ENCODE results near the gene POLD2. TPM values are rescaled to one million over a fixed set of nuclear protein-coding genes. Genes with fewer than 3 reads are reported as not detected.

Gene POLD2
- total and polyA plus RNA-seq, 2 of the 4 experiments (the other 2 are of a cell fraction): 142 to 163 TPM

DNA sequence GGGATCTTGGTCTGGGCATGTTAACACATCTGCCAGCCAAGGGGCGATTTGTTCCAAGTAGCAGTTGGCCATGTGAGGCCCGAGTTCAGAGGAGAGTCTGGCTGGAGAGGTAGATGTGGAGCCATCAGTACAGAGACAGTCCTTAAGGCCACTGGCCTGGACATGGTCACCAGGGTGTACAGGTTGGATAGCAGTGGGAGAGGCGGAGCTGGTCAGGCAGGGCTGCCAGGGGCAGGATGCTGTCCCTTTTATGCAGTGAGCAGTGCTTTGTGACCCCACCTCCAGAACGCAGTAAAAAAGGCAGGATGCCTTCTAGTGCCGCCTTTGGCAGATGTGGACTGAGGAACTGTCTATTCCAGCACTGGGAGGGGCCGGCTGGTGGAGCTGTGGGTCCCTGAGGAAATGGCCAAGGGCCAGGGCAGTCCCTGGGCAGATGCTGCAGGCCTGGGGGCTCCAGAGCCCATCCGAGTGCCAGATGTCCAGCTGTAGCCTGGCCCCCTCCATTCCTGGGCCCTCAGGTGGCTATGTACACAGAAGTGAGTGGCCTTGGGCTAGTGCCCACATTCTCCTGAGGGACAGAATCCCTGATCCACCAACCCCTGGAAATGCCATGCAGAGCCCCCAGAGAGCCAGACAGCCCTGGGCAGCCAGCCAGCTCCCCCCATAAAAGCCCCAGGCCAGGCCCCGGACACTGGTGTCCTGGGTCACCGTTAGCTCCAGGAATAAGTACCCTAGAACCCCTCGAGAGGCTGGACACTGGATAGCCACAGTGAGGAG is 34.9 kb upstream of the POLD2 start:
- no peak overlapping the region for H2BK20ac ChIP-seq (ENCODE audit: low read depth, low read length)
- H3K79me1 ChIP-seq (ENCODE audit: low read depth in 1 of 2, low read length in 2 of 2): no peaks in the 10 kb centered on the region
- no peak overlapping the region for H2AK9ac ChIP-seq (replicated peaks; ENCODE audit: low read depth, low read length, poor library complexity)
- no peak overlapping the region for H2AK5ac ChIP-seq (ENCODE audit: low read depth, low read length)
- H3K9me1 ChIP-seq (ENCODE audit: insufficient read depth, low read length): peaks cover 10% of the 10 kb centered on the region; the same call in 1 of the 2 replicates
- H4K91ac ChIP-seq (ENCODE audit: insufficient read depth, low read depth, low read length): no peak overlapping the region
- H2AFZ ChIP-seq (replicated peaks; ENCODE audit: low read length, poor library complexity): no peak overlapping the region
- H3K9ac ChIP-seq (ENCODE audit: low read depth, low read length): no peak overlapping the region
- BruUV-seq (replicated peaks): no TSS peak
- no peak overlapping the region for H3K23ac ChIP-seq (ENCODE audit: low read depth, low read length)
- in situ Hi-C loops (cut with MboI; ENCODE audit: low sequenced_read_pairs) (no loop called here), intact Hi-C loops (cut with micrococcal nuclease) (no loop called here), dilution Hi-C loops (cut with HindIII; ENCODE audit: low sequenced_read_pairs, unreplicated experiment) (no loop called here)
- TF ChIP-seq NFE2L2 (IDR thresholded peaks at IDR 0.05; ENCODE audit: low read depth, low read length) (no peak), CHD1 (IDR thresholded peaks at IDR 0.05; ENCODE audit: low read depth, low read length) (no peak), MAFK (IDR thresholded peaks at IDR 0.05; ENCODE audit: low read depth, low read length) (no peak), CEBPB (IDR thresholded peaks at IDR 0.05; ENCODE audit: low read depth, low read length) (no peak), RFX5 (IDR thresholded peaks at IDR 0.05; ENCODE audit: low read depth, low read length) (no peak), BHLHE40 (IDR thresholded peaks at IDR 0.05; ENCODE audit: low read depth, low read length) (no peak), POLR2A (IDR thresholded peaks at IDR 0.05; ENCODE audit: low read depth, low read length) (no peak), MAZ (IDR thresholded peaks at IDR 0.05; ENCODE audit: borderline replicate concordance, low read depth, low read length) (no peak), FOS (IDR thresholded peaks at IDR 0.05; ENCODE audit: low read depth, low read length) (no peak)
- TF ChIP-seq, protein P1, sequence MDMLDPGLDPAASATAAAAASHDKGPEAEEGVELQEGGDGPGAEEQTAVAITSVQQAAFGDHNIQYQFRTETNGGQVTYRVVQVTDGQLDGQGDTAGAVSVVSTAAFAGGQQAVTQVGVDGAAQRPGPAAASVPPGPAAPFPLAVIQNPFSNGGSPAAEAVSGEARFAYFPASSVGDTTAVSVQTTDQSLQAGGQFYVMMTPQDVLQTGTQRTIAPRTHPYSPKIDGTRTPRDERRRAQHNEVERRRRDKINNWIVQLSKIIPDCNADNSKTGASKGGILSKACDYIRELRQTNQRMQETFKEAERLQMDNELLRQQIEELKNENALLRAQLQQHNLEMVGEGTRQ (IDR thresholded peaks at IDR 0.05; ENCODE audit: low read depth, low read length): no peak
- TF ChIP-seq, protein P2, sequence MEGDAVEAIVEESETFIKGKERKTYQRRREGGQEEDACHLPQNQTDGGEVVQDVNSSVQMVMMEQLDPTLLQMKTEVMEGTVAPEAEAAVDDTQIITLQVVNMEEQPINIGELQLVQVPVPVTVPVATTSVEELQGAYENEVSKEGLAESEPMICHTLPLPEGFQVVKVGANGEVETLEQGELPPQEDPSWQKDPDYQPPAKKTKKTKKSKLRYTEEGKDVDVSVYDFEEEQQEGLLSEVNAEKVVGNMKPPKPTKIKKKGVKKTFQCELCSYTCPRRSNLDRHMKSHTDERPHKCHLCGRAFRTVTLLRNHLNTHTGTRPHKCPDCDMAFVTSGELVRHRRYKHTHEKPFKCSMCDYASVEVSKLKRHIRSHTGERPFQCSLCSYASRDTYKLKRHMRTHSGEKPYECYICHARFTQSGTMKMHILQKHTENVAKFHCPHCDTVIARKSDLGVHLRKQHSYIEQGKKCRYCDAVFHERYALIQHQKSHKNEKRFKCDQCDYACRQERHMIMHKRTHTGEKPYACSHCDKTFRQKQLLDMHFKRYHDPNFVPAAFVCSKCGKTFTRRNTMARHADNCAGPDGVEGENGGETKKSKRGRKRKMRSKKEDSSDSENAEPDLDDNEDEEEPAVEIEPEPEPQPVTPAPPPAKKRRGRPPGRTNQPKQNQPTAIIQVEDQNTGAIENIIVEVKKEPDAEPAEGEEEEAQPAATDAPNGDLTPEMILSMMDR (conservative IDR thresholded peaks at IDR 0.05; ENCODE audit: low read depth, low read length): no peak
- ATAC-seq (ENCODE audit: low read depth): no peak
- no peak overlapping the region for H4K8ac ChIP-seq (ENCODE audit: low read depth in 2 of 2, low read length in 2 of 2)
- no peak overlapping the region for H2BK5ac ChIP-seq (ENCODE audit: low read depth, low read length, poor library complexity, severe bottlenecking)
- H3K14ac ChIP-seq (replicated peaks; ENCODE audit: low read depth, low read length): no peak overlapping the region
- WGBS, 2 experiments (ENCODE audit: extremely low coverage in 2 of 2, insufficient read length in 1 of 2): 89% methylated on average over 3 of the region's 10 CpGs; no CpG with 5 or more reads in 1 of the 2 experiments
- no peak overlapping the region for H4K5ac ChIP-seq (ENCODE audit: low read depth, low read length)
- DNase-seq: no peak
- peaks cover 8% of the 10 kb centered on the region for H3K4me1 ChIP-seq (ENCODE audit: control insufficient read depth, insufficient read depth, low read length)
- no peak overlapping the region for H3K18ac ChIP-seq (ENCODE audit: low read depth, low read length)
- no peak overlapping the region for H3K27ac ChIP-seq (ENCODE audit: insufficient read depth, low read length)
- no peaks in the 10 kb centered on the region for H3K9me3 ChIP-seq (ENCODE audit: control insufficient read depth, insufficient read depth, low read length)
- no peak overlapping the region for H3K4ac ChIP-seq (ENCODE audit: low read depth, low read length)
- no peak overlapping the region for H2BK120ac ChIP-seq (ENCODE audit: low read depth, low read length)
- CTCF ChIA-PET: no interaction called here
- no peaks in the 10 kb centered on the region for H3K36me3 ChIP-seq (ENCODE audit: control insufficient read depth, insufficient read depth, low read length)
- H2BK15ac ChIP-seq (ENCODE audit: low read depth, low read length): no peak overlapping the region
- H3K4me3 ChIP-seq (ENCODE audit: insufficient read depth, low read depth, low read length): no peak overlapping the region
- H4K20me1 ChIP-seq (ENCODE audit: insufficient read depth, low read length): no peaks in the 10 kb centered on the region
- H3K27me3 ChIP-seq (ENCODE audit: control insufficient read depth, insufficient read depth, low read length): peaks cover 6% of the 10 kb centered on the region; the same call in 1 of the 2 replicates
- no peak overlapping the region for H3K56ac ChIP-seq (ENCODE audit: extremely low read depth, insufficient read depth, low read length)
- POLR2A ChIA-PET (ENCODE audit: unreplicated experiment): no interaction called here
- no peak overlapping the region for H3K4me2 ChIP-seq (ENCODE audit: low read depth, low read length)
